C1 segment of cervical spinal cord (tissue), 14 donors: Measurements from ENCODE around the gene LRRC4C.
"Not testable (repeated sequence)": the region's sequence is repeated elsewhere in the genome, so short reads cannot be mapped to it uniquely, and the experiment has no call there.

ENCODE experiments used
- DNase-seq, 14 donors: peaks; one replicate each; lab custom pipeline; 2025; lab: John Stamatoyannopoulos, UW

The LRRC4C gene

GRCh38 chr11:40183073-40184064 lies 1276.1 kb downstream of the LRRC4C start:
- DNase-seq: no peak

- no peak for DNase-seq
These were observed 1279.9 kb downstream of the LRRC4C start for GRCh38 chr11:40179541-40179940.

- no peak for DNase-seq
These were observed 1281.0 kb downstream of the LRRC4C start for GRCh38 chr11:40178470-40178869.

- no peak for DNase-seq
These were observed 1283.5 kb downstream of the LRRC4C start for GRCh38 chr11:40175980-40176379.

- DNase-seq: no peak
These were observed 1289.4 kb downstream of the LRRC4C start for GRCh38 chr11:40170078-40170477.

- DNase-seq: no peak
These were observed 1291.0 kb downstream of the LRRC4C start for GRCh38 chr11:40168414-40168813.

- not testable (repeated sequence) for DNase-seq
These were observed 1291.6 kb downstream of the LRRC4C start for GRCh38 chr11:40167805-40168204.

- DNase-seq: no peak
These were observed 1292.6 kb downstream of the LRRC4C start for GRCh38 chr11:40166892-40167291.

- no peak for DNase-seq
These were observed 1296.3 kb downstream of the LRRC4C start for GRCh38 chr11:40162901-40163883.

- no peak for DNase-seq
These were observed 1297.5 kb downstream of the LRRC4C start for GRCh38 chr11:40161854-40162410.

GRCh38 chr11:40160418-40160817 lies 1299.0 kb downstream of the LRRC4C start:
- no peak for DNase-seq

GRCh38 chr11:40149721-40150120 lies 1309.7 kb downstream of the LRRC4C start:
- DNase-seq: no peak

- no peak for DNase-seq
These were observed 1318.9 kb downstream of the LRRC4C start for GRCh38 chr11:40140560-40140959.

GRCh38 chr11:40139536-40139935 lies 1319.9 kb downstream of the LRRC4C start:
- DNase-seq: no peak

- no peak for DNase-seq
These were observed 1320.4 kb downstream of the LRRC4C start for GRCh38 chr11:40139066-40139465.

- no peak for DNase-seq
These were observed 1324.5 kb downstream of the LRRC4C start for GRCh38 chr11:40134820-40135570.

GRCh38 chr11:40133498-40133897 lies 1326.0 kb downstream of the LRRC4C start:
- no peak for DNase-seq

- DNase-seq: no peak
These were observed 1326.5 kb downstream of the LRRC4C start for GRCh38 chr11:40132912-40133311.

GRCh38 chr11:40130427-40130826 lies 1329.0 kb downstream of the LRRC4C start:
- peak in 8 of 14 donors; percentile 3 to 41 (median 24) for DNase-seq

- DNase-seq: no peak
These were observed 1330.2 kb downstream of the LRRC4C start for GRCh38 chr11:40129266-40129665.

GRCh38 chr11:40125054-40125453 lies 1334.4 kb downstream of the LRRC4C start:
- no peak for DNase-seq
